ENCODE data around the gene PAF1.

DNA sequence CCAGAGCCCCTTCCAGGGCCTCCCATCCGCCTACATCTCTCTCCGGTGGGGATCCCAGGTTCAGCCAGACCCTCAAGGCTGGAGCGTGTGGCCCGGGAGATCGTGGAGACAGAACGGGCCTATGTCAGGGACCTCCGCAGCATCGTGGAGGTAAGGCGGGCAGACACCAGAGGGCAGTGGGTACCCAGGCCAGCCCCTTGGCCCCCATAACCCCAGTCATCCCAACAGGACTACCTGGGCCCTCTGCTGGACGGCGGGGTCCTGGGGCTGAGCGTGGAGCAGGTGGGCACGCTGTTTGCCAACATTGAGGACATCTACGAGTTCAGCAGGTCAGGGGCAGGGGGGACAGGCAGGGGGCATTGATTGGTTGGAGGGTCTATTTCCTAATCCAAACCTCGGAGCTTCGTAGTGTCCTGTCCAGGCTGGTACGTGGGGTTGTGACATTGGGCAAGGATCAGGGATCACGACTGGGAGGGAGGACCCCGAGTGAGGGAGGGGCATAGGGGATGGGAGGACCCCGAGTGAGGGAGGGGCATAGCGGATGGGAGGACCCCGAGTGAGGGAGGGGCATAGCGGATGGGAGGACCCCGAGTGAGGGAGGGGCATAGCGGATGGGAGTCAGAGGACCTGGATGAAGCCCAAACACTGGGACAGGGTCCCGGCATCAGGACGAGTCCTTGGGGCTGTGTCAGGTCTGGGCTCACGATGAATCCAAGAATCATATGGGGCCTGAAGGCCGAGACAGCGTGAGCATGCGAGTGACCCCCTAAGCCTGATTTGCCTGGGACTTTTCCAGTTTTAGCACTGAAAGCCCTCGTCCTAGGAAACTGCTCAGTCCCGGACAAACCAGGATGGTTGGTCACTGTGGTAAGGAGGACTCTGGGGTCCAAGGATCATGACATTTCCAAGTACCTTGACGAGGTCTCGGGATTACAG, 24.5 kb upstream of the PAF1 start:
- TF ChIP-seq POLR2A (IDR thresholded peaks at IDR 0.05) = no peak
- TF ChIP-seq POLR2AphosphoS5 (IDR thresholded peaks at IDR 0.05; ENCODE audit: insufficient read depth in 1 of 2, low read depth in 1 of 2) = no peak
- TF ChIP-seq, protein P1, sequence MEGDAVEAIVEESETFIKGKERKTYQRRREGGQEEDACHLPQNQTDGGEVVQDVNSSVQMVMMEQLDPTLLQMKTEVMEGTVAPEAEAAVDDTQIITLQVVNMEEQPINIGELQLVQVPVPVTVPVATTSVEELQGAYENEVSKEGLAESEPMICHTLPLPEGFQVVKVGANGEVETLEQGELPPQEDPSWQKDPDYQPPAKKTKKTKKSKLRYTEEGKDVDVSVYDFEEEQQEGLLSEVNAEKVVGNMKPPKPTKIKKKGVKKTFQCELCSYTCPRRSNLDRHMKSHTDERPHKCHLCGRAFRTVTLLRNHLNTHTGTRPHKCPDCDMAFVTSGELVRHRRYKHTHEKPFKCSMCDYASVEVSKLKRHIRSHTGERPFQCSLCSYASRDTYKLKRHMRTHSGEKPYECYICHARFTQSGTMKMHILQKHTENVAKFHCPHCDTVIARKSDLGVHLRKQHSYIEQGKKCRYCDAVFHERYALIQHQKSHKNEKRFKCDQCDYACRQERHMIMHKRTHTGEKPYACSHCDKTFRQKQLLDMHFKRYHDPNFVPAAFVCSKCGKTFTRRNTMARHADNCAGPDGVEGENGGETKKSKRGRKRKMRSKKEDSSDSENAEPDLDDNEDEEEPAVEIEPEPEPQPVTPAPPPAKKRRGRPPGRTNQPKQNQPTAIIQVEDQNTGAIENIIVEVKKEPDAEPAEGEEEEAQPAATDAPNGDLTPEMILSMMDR (IDR thresholded peaks at IDR 0.05) = no peak
